ENCODE results near the gene SLC35C1. TPM values are rescaled to one million over a fixed set of nuclear protein-coding genes. Genes with fewer than 3 reads are reported as not detected.

The SLC35C1 gene
- total RNA-seq: 22.8 and 31.5 TPM in 2 replicates

GRCh38 chr11:45804761-45805304 lies at the start of gene SLC35C1:
Gene SLC35C1, plus strand, starts transcription at chr11:45805149. Its CDS starts 653 bp downstream, at chr11:45805802.

DNA sequence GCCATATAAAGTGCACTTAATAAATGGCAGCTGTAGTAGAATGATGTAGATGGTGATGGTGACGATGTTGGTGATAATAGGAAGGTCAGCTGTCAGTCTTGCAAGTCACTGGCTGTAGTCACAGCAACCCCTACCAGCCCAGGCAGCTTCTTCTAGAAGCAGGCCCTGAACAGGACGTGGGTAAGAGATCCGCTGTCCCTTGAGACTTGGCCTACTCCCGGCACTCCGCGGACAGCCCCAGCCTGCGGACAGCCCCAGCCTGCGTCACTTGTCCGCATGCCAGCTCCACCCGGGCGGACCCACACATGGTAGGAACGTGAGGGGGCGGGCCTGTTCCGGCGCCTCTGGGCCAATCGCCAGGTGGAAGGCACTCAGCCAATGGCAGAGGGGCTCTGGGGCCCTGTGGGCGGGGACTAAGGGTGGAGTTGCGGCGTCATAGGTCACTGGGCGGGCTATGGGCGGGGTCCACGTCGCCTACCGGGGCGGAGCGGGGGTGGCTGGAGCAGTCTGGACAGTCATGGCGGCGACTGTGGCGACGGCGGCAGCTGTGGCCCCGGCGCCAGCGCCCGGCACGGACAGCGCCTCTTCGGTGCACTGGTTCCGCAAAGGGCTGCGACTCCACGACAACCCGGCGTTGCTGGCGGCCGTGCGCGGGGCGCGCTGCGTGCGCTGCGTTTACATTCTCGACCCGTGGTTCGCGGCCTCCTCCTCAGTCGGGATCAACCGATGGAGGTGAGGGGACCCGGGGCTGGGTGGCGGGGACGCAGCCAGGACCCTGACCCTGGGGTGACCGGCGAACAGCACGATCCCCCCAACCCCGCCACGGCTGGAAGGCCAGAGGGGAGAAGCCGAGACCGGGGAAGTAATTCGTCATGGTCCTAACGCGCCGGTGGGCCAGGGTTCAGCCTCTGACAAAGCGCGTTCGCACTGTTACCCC lies 42.3 kb downstream of the SLC35C1 start, which contains the start of gene CRY2:
Gene CRY2 (plus strand): TSS at position 502 of the 937 bp plus-strand sequence. CDS start 16 bp downstream, at position 518.

Other genes starting within 250 kb of the SLC35C1 start
- 1.1 and 1.4 TPM in 2 replicates for gene CHST1, start 139.5 kb upstream of the SLC35C1 start, total RNA-seq
- gene CRY2, start 42.3 kb downstream of the SLC35C1 start, total RNA-seq: 7.4 and 7.8 TPM in 2 replicates
- gene MAPK8IP1, start 80.5 kb downstream of the SLC35C1 start, total RNA-seq: 11.9 and 17.3 TPM in 2 replicates
- gene FREY1, start 102.1 kb downstream of the SLC35C1 start, total RNA-seq: 0.18 TPM in 1 of 2 replicates, not detected in the other
- 30.6 and 33.0 TPM in 2 replicates for gene PEX16, start 112.7 kb downstream of the SLC35C1 start, total RNA-seq
- gene LARGE2, start 117.5 kb downstream of the SLC35C1 start, total RNA-seq: not detected in 2 replicates